A549 (cell line): ENCODE data around the gene IQCN. TPM values are rescaled to one million over a fixed set of nuclear protein-coding genes. Genes with fewer than 3 reads are reported as not detected.

Source experiments
- ATAC-seq, 2 experiments: fragments of 200-7000 bp in 1 of 2; fragments of >200 bp in 1 of 2; cut with Nextera tagmentation in 1 of 2; cut with Tn5 transposase in 1 of 2; 3 replicates each; pipeline versions ENCODE4 v1.8.0 to v1.9.1; 2018 to 2020; ENCODE audit warnings: mild to moderate bottlenecking in 1 of 2, moderate library complexity in 1 of 2
- CTCF ChIA-PET: fragments of 300-600 bp; sonication (Branson Sonifier 250); formaldehyde crosslinking; extraction: SDS; loops from one replicate; lab custom pipeline; 2021; ENCODE audit warnings: antibody characterized with exemption, inconsistent platforms; lab: Yijun Ruan, JAX
- POLR2A ChIA-PET: fragments of 350-600 bp; formaldehyde crosslinking; extraction: SDS; loops from one replicate; lab custom pipeline; 2021; ENCODE audit warnings: antibody characterized with exemption, inconsistent platforms; lab: Yijun Ruan, JAX
- DNase-seq, 2 experiments: peaks; one replicate each; pipeline versions ENCODE4 v3.0.0 to v3.0.0-alpha.2; 2011 to 2016; ENCODE audit warnings: low read depth in 1 of 2, low spot score in 1 of 2
- FAIRE-seq: peaks from 2 replicates; lab custom pipeline; 2011; peaks lifted over from hg19 to GRCh38; lab: Jason Lieb, UNC
- H3K27ac ChIP-seq, 2 experiments: fragments of >200 bp; sonication (Bioruptor Twin); formaldehyde crosslinking; 3 replicates each; pipeline ENCODE4 v1.5.1; 2016 to 2017
- H3K4me1 ChIP-seq: fragments of >200 bp; sonication (Bioruptor Twin); formaldehyde crosslinking; 3 replicates; pipeline ENCODE4 v1.6.1; 2016
- H3K4me2 ChIP-seq: fragments of >200 bp; sonication (Bioruptor Twin); formaldehyde crosslinking; 3 replicates; pipeline ENCODE4 v1.6.1; 2016
- H3K4me3 ChIP-seq: fragments of >200 bp; sonication (Bioruptor Twin); formaldehyde crosslinking; 3 replicates; pipeline ENCODE4 v1.5.1; 2016
- H3K9me3 ChIP-seq: fragments of >200 bp; sonication (Bioruptor Twin); formaldehyde crosslinking; 3 replicates; pipeline ENCODE4 v1.6.1; 2016
- EP300 ChIP-seq, 2 experiments: fragments of >200 bp; sonication (Bioruptor Twin); formaldehyde crosslinking; IDR thresholded peaks; 2 replicates in 1 of 2; 3 replicates in 1 of 2; pipeline ENCODE4 v1.6.1; 2016 to 2017
- FOSB ChIP-seq: fragments of 250-450 bp; sonication (Bioruptor Pico); IDR thresholded peaks from 2 replicates; pipeline ENCODE4 v1.5.0; 2020; ENCODE audit warnings: mild to moderate bottlenecking, moderate library complexity
- FOSL2 ChIP-seq, 2 experiments: fragments of 450-650 bp in 1 of 2; fragments of >200 bp in 1 of 2; sonication (Bioruptor Twin) in 1 of 2; formaldehyde crosslinking; IDR thresholded peaks; 2 replicates each; pipeline versions ENCODE4 v1.5.0 to v1.6.1; 2016 to 2020; ENCODE audit warnings: mild to moderate bottlenecking in 1 of 2, moderate library complexity in 1 of 2
- HOXB13 ChIP-seq: fragments of 250-450 bp; sonication (Bioruptor Pico); IDR thresholded peaks from 2 replicates; pipeline ENCODE4 v1.5.0; 2020; ENCODE audit warnings: low read depth, mild to moderate bottlenecking, moderate library complexity
- KDM5A ChIP-seq: fragments of 200-600 bp; sonication (generic); IDR thresholded peaks from 2 replicates; pipeline ENCODE4 v1.6.1; 2016; ENCODE audit warnings: antibody characterized with exemption, mild to moderate bottlenecking
- MYC ChIP-seq: IDR thresholded peaks from 2 replicates; pipeline ENCODE4 v1.6.1; 2012; ENCODE audit warnings: mild to moderate bottlenecking, inconsistent platforms, low read length, improper control_type of control experiment, borderline replicate concordance
- NFE2L2 ChIP-seq: fragments of 150-350 bp; conservative IDR thresholded peaks from 2 replicates; pipeline ENCODE4 v1.6.1; 2014; ENCODE audit warnings: low read length
- NR3C1 ChIP-seq: fragments of >200 bp; sonication (Bioruptor Twin); formaldehyde crosslinking; IDR thresholded peaks from 3 replicates; pipeline ENCODE4 v1.6.1; 2017
- POLR2A ChIP-seq: IDR thresholded peaks from 2 replicates; pipeline ENCODE4 v1.6.1; 2012; ENCODE audit warnings: mild to moderate bottlenecking, low read length
- RAD21 ChIP-seq, 2 experiments: fragments of >200 bp in 1 of 2; sonication (Bioruptor Twin) in 1 of 2; formaldehyde crosslinking in 1 of 2; IDR thresholded peaks in 1 of 2; conservative IDR thresholded peaks in 1 of 2; 2 replicates in 1 of 2; 3 replicates in 1 of 2; pipeline ENCODE4 v1.6.1; 2012 to 2018; ENCODE audit warnings: inconsistent platforms in 1 of 2
- RCOR1 ChIP-seq: fragments of 150-350 bp; IDR thresholded peaks from 2 replicates; pipeline ENCODE4 v1.6.1; 2014; ENCODE audit warnings: antibody characterized with exemption, low read length, low read depth
- ZC3H11A ChIP-seq: fragments of 450-650 bp; IDR thresholded peaks from 2 replicates; pipeline ENCODE4 v1.6.1; 2014; ENCODE audit warnings: antibody characterized with exemption, mild to moderate bottlenecking
- ZFP36 ChIP-seq: fragments of 450-650 bp; IDR thresholded peaks from 2 replicates; pipeline ENCODE4 v1.6.1; 2014; ENCODE audit warnings: borderline replicate concordance; ENCODE audit not compliant: partially characterized antibody
- WGBS: methylation state at CpG from one replicate; pipeline ENCODE4 v1.1.6; 2017; ENCODE audit errors: missing lambda C conversion rate; 5-methylcytosine and 5-hydroxymethylcytosine counted together
- polyA plus RNA-seq, 4 experiments: library from polyadenylated mRNA; depleted of rRNA in 3 of 4; stranded (reverse); fragments of >200 nt; fragmentation: RNase III in 1 of 4; extraction: RNeasy Plus Mini Kit Qiagen cat#74134 plus additional on column Dnase treatment in 1 of 4; gene quantifications; 2 replicates in 3 of 4; 3 replicates in 1 of 4; pipeline ENCODE4 v1.2.3, GENCODE V29; 2011 to 2017
- TF ChIP-seq, protein P1 (sequence below): fragments of 200-600 bp; sonication (generic); IDR thresholded peaks from 2 replicates; pipeline ENCODE4 v1.6.1; 2016; ENCODE audit warnings: antibody characterized with exemption, mild to moderate bottlenecking, moderate library complexity
- TF ChIP-seq, protein P2 (sequence below): fragments of 250-450 bp; sonication (Bioruptor Pico); IDR thresholded peaks from 2 replicates; pipeline ENCODE4 v1.5.0; 2020; ENCODE audit warnings: low read depth, mild to moderate bottlenecking, moderate library complexity
- TF ChIP-seq, protein P3 (sequence below): fragments of >200 bp; sonication (Bioruptor Twin); formaldehyde crosslinking; IDR thresholded peaks from 3 replicates; pipeline ENCODE4 v1.5.1; 2016

Gene IQCN
- polyA plus RNA-seq, 2 of the 4 experiments (the other 2 are of a cell fraction): 0.34 to 0.50 TPM

DNA sequence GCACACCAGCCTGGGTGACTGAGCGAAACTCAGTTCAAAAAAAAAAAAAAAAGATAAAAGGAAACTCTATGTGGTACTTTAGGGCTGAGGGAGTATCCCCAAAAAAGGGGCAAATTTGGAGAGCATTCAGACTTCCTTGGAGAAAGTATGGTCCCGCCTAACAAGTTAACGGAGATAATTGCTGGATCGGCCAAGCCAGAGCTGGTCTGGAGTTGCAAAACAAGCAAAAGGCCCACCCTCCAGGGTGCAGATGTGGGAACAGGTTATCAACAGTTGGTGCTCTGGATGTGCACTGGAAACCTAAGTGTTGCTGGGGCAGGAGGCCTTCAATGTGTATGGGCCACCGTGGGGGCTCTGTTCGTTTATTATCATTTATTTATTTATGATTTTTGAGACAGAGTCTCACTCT lies 2.8 kb downstream of the IQCN start:
- DNase-seq (no peak), FAIRE-seq (no peak), ATAC-seq (no peak; a peak in 1 of 6 replicates)
- POLR2A ChIA-PET: no interaction called here
- 72% methylated on average over 6 of the region's 6 CpGs for WGBS
- TF ChIP-seq EP300 (IDR thresholded peaks at IDR 0.05): no peak
- TF ChIP-seq, protein P1, sequence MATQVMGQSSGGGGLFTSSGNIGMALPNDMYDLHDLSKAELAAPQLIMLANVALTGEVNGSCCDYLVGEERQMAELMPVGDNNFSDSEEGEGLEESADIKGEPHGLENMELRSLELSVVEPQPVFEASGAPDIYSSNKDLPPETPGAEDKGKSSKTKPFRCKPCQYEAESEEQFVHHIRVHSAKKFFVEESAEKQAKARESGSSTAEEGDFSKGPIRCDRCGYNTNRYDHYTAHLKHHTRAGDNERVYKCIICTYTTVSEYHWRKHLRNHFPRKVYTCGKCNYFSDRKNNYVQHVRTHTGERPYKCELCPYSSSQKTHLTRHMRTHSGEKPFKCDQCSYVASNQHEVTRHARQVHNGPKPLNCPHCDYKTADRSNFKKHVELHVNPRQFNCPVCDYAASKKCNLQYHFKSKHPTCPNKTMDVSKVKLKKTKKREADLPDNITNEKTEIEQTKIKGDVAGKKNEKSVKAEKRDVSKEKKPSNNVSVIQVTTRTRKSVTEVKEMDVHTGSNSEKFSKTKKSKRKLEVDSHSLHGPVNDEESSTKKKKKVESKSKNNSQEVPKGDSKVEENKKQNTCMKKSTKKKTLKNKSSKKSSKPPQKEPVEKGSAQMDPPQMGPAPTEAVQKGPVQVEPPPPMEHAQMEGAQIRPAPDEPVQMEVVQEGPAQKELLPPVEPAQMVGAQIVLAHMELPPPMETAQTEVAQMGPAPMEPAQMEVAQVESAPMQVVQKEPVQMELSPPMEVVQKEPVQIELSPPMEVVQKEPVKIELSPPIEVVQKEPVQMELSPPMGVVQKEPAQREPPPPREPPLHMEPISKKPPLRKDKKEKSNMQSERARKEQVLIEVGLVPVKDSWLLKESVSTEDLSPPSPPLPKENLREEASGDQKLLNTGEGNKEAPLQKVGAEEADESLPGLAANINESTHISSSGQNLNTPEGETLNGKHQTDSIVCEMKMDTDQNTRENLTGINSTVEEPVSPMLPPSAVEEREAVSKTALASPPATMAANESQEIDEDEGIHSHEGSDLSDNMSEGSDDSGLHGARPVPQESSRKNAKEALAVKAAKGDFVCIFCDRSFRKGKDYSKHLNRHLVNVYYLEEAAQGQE: 0 out of 2 replicates have a peak, but pooled peaks have one; percentile 7
- 0 out of 2 replicates have a peak, but pooled peaks have one; percentile 12 for TF ChIP-seq FOSB (CRISPR knock-in tag)
- TF ChIP-seq, protein P2, sequence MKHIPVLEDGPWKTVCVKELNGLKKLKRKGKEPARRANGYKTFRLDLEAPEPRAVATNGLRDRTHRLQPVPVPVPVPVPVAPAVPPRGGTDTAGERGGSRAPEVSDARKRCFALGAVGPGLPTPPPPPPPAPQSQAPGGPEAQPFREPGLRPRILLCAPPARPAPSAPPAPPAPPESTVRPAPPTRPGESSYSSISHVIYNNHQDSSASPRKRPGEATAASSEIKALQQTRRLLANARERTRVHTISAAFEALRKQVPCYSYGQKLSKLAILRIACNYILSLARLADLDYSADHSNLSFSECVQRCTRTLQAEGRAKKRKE (CRISPR knock-in tag): no peak
- no peak for TF ChIP-seq RAD21 (conservative IDR thresholded peaks at IDR 0.05 in 1 of 2, IDR thresholded peaks at IDR 0.05 in 1 of 2)
- H3K4me1 ChIP-seq: peaks cover 39% of the 10 kb centered on the region
- CTCF ChIA-PET: interaction anchor here (0.7 to 2.1 kb wide), 12 partner anchors 8 to 63 kb away, joined by 3 to 13 read pairs (median 4); no protein-coding TSS in a partner anchor
- no peaks in the 10 kb centered on the region for H3K9me3 ChIP-seq
- H3K4me3 ChIP-seq: no peak overlapping the region
- H3K27ac ChIP-seq: no peak overlapping the region
- H3K4me2 ChIP-seq: no peak overlapping the region

- Histone ChIP-seq H3K4me2 (no peak overlapping the region), H3K9me3 (no peaks in the 10 kb centered on the region), H3K4me3 (no peak overlapping the region), H3K27ac (no peak overlapping the region), H3K4me1 (peaks cover 28% of the 10 kb centered on the region)
- FAIRE-seq (no peak), ATAC-seq (no peak), DNase-seq (no peak)
- TF ChIP-seq RCOR1 (no peak), NFE2L2 (peak; percentile 54)
- ChIA-PET CTCF (interaction anchor here (0.8 to 4.5 kb wide), 6 partner anchors 8 to 57 kb away, joined by 3 to 27 read pairs (median 6); partner anchors contain the start of gene LSM4), POLR2A (no interaction called here)
- 87% methylated on average over 9 of the region's 9 CpGs for WGBS
Observed at GRCh38 chr19:18270326-18270725, 3.9 kb downstream of the IQCN start.

DNA sequence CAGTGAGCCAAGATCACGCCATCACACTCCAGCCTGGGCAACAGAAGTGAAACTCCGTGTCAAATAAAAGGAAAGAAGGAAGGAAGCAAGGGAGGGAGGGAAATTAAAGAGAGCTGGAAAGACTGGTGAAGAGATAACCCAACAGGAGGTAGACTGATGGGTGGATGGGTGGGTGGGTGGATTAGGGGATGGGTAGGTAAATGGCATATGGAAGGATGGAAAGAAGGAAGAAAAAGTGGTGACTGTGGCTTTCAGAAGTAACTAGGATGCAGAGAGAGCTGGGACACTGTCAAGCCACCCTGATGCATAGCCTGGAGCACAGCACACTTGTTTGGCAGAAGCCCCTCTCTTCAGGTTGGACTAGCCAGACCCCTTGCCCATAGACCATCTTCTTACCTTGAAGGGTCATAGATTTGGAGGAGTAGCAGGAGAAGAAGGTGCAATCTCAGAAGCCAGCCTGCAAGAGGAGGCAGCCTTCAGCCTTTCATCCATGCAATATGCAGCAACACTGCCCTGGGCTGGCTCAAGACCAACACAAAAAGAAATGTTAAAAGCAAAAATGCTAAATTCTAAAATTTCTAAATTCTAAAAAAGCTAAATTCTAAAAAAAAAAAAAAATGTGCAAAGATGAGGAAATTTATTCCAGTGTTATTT lies 5.1 kb downstream of the IQCN start:
- Histone ChIP-seq H3K4me2 (no peak overlapping the region), H3K4me3 (no peak overlapping the region), H3K9me3 (no peaks in the 10 kb centered on the region), H3K4me1 (peaks cover 18% of the 10 kb centered on the region), H3K27ac (no peak overlapping the region)
- no peak for ATAC-seq
- no peak for FAIRE-seq
- TF ChIP-seq ZFP36: peak; percentile 64
- TF ChIP-seq NR3C1: no peak
- no peak for DNase-seq
- WGBS: 69% methylated on average over 2 of the region's 2 CpGs
- ChIA-PET CTCF (interaction anchor here (0.7 to 4.5 kb wide), 7 partner anchors 10 to 70 kb away, joined by 3 to 27 read pairs (median 6); partner anchors contain the start of gene RAB3A), POLR2A (interaction anchor here (1.1 kb wide), 1 partner anchor 59 kb away, joined by 6 read pairs; no protein-coding TSS in a partner anchor)

- no peak for ATAC-seq
- no peak overlapping the region for H3K27ac ChIP-seq
- no peaks in the 10 kb centered on the region for H3K9me3 ChIP-seq
- no peak for FAIRE-seq
- TF ChIP-seq POLR2A (no peak), KDM5A (no peak), RCOR1 (no peak), FOSL2 (IDR thresholded peaks at IDR 0.05) (no peak), FOSL2 (CRISPR knock-in tag; IDR thresholded peaks at IDR 0.05) (no peak), MYC (no peak), NFE2L2 (no peak), ZC3H11A (no peak), HOXB13 (CRISPR knock-in tag) (no peak)
- TF ChIP-seq, protein P3, sequence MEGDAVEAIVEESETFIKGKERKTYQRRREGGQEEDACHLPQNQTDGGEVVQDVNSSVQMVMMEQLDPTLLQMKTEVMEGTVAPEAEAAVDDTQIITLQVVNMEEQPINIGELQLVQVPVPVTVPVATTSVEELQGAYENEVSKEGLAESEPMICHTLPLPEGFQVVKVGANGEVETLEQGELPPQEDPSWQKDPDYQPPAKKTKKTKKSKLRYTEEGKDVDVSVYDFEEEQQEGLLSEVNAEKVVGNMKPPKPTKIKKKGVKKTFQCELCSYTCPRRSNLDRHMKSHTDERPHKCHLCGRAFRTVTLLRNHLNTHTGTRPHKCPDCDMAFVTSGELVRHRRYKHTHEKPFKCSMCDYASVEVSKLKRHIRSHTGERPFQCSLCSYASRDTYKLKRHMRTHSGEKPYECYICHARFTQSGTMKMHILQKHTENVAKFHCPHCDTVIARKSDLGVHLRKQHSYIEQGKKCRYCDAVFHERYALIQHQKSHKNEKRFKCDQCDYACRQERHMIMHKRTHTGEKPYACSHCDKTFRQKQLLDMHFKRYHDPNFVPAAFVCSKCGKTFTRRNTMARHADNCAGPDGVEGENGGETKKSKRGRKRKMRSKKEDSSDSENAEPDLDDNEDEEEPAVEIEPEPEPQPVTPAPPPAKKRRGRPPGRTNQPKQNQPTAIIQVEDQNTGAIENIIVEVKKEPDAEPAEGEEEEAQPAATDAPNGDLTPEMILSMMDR: no peak
- no peaks in the 10 kb centered on the region for H3K4me1 ChIP-seq
- no peak for DNase-seq
- ChIA-PET POLR2A (no interaction called here), CTCF (interaction anchor here (4.5 kb wide), 1 partner anchor 12 kb away, joined by 27 read pairs; no protein-coding TSS in a partner anchor)
- no peak overlapping the region for H3K4me3 ChIP-seq
- no peak overlapping the region for H3K4me2 ChIP-seq
- 88% methylated on average over 24 of the region's 42 CpGs for WGBS
Observed at GRCh38 chr19:18266771-18267686, 7.2 kb downstream of the IQCN start.
